Stimulated activated CD4-positive, alpha-beta T cell treated with anti-CD3 and anti-CD28 coated beads, TNF-alpha, amount 100 ng/mL, for 4 hours (primary cell): ENCODE results near the gene TM9SF2.
"Not testable (repeated sequence)": the region's sequence is repeated elsewhere in the genome, so short reads cannot be mapped to it uniquely, and the experiment has no call there.

Experiments
- DNase-seq, 3 experiments: peaks; one replicate each; pipeline ENCODE4 v3.0.0-alpha.2; 2020; ENCODE audit warnings: low read depth in 3 of 3

TM9SF2 gene

GRCh38 chr13:99536023-99536422 is 34.8 kb downstream of the TM9SF2 start:
- DNase-seq = no peak

DNA sequence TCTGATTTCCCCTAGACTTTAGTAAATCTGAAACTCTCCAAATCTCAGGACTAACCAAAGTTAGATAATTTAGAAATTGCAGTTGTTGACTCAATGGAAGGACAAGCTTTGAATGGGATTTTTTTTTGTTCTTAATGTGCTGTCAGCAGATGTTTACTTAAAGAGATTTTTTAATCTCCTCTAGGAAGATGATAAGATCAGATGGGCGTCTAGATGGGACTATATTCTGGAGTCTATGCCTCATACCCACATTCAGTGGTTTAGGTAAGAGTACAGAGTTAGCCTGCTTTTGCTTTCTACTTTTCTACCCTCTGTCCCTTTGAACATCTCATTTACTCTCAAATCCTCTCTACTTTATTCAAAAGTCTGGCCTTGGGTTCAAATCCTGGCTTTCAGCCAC is 39.3 kb downstream of the TM9SF2 start:
- no peak for DNase-seq

GRCh38 chr13:99542788-99543406 is 41.6 kb downstream of the TM9SF2 start:
- no peak for DNase-seq

DNA sequence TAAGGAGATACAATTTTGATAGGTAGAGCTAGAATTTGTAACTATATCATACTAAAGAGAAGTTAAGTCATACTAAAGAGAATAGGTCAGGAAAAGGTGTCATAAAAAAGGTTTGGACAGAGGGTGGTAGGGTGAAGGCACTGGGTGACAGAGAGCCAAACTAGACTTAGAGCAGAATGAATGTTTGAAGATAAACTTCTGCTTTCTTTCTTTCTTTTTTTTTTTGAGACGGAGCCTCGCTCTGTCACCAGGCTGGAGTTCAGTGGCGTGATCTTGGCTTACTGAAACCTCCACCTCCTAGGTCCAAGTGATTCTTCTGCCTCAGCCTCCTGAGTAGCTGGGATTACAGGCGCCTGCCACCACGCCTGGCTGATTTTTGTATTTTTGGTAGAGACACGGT is 44.1 kb downstream of the TM9SF2 start:
- no peak for DNase-seq

DNA sequence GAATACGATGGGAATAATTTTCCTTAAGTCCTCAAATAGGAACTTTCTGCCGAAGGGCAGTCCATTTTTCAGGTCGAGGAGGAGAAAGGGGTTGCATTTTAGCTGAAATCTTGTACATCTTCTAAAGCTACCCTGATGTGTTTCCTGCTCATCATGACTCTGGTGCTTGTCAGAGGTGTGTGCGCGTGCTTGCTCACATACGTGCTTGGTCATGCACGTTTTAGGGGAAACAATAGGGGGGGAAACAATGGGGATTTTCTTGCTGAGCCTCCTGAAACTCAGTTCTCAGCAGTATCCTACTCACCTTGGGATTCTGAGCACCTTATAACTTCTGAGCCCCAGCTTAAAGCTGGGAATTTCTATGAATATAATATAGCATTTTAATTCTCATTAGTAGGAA is 44.7 kb downstream of the TM9SF2 start:
- no peak for DNase-seq

DNA sequence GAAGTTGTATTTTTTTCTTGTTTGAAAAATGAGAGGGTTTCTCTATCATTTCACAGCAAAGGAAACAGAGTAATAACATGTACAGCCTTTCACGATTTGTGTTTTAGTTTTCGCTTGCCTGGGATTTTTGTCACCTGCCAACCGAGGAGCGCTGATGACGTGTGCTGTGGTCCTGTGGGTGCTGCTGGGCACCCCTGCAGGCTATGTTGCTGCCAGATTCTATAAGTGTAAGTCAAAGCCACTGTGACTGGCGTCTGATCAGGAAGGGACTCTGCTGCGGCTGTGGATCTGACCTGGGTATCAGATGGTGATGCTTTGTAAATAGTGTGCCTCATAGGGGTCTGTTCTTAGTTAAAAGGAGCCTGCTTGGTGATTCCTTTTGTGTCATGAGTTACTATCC is 45.6 kb downstream of the TM9SF2 start:
- no peak for DNase-seq

DNA sequence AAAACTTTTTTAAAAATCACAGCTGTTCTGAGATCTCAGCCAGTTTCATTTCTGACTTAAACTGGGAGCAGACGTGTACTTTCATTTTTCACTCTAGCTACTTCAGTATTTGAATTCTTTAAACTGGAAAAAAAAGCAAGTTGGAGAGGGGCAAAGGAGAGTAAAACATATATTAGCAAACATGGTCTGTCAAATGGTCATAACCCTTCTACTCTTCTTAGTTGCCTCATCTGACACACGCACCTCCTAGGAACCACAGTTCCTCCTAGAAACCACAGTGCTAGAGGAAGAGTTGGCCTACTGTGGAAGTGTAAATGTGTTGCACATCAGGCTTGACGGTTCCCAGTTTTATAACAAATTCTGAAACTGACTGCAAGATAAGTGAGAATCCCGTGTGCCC is 47.2 kb downstream of the TM9SF2 start:
- no peak for DNase-seq

- DNase-seq = no peak
Observed at GRCh38 chr13:99553033-99553432, 51.8 kb downstream of the TM9SF2 start.

DNA sequence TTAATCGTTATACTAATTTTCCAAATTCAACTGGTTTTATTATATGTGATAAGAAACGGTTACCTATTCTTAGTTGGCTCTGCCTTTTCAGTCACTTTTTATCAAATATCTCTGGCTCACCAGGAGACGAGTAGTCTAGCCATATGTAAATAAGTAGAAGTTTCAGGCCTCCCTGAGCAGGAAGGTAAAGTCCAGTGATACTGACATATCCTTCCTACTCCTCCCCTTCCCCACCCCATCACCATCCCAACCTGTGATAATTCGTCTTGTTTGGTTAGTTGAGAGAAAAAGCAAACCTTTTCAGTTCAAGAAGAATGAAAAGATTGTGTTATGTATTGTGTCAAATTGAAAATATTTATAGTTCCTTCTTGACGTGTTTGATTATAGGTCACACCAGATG is 53.9 kb downstream of the TM9SF2 start:
- DNase-seq = no peak

GRCh38 chr13:99556867-99557443 is 55.7 kb downstream of the TM9SF2 start:
- no peak for DNase-seq

DNA sequence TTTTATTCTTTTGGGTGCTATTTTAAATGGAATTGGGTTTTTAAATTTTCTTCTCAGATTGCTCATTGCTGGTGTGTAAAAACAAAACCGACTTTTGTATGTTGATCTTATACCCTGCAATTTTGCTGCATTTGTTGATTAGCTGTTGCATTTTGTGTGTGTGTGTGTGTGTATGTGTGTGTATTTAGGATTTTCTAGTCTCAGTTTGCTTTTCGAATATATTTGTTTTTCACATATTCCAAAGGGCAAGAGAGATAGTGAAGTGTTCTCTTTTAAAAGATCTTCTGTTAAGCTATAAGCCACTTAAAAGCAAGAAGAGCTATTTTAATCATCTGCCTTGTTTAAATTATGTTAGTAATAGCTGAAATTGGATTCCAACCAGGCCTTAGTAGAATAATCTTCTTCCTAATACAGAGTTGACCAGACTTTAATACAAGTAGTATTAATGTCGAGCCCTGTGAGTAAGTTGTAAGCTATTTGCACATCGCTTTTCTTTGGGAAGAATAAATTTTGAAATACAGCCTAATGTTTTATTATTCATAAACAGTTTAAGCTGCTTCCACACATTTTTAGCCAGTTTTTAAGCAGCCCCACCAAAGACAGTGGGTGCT is 57.4 kb downstream of the TM9SF2 start:
- no peak for DNase-seq

- no peak for DNase-seq
Observed at GRCh38 chr13:99559560-99559959, 58.3 kb downstream of the TM9SF2 start.

DNA sequence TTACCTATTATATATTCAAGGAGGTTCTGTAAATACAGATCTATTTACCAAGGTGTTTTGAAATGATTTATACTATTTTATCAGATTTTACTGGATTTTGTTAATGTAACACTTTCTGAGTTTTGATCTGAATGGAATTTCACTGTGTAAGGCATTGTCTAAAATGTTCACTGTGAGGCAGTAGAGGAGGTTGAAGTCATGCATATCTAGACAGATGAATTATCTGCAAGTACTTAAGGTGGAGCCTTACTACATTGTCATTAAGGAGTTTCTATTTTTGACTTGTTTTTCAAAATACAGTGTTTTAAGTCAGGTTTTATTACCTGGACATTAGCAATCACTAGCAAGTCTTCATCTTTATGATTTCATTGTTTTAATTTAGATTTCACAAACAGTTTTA is 62.1 kb downstream of the TM9SF2 start:
- no peak for DNase-seq

GRCh38 chr13:99564386-99564785 is 63.1 kb downstream of the TM9SF2 start:
- DNase-seq = no peak

- DNase-seq = no peak
Observed at GRCh38 chr13:99565478-99566124, 64.3 kb downstream of the TM9SF2 start.

DNA sequence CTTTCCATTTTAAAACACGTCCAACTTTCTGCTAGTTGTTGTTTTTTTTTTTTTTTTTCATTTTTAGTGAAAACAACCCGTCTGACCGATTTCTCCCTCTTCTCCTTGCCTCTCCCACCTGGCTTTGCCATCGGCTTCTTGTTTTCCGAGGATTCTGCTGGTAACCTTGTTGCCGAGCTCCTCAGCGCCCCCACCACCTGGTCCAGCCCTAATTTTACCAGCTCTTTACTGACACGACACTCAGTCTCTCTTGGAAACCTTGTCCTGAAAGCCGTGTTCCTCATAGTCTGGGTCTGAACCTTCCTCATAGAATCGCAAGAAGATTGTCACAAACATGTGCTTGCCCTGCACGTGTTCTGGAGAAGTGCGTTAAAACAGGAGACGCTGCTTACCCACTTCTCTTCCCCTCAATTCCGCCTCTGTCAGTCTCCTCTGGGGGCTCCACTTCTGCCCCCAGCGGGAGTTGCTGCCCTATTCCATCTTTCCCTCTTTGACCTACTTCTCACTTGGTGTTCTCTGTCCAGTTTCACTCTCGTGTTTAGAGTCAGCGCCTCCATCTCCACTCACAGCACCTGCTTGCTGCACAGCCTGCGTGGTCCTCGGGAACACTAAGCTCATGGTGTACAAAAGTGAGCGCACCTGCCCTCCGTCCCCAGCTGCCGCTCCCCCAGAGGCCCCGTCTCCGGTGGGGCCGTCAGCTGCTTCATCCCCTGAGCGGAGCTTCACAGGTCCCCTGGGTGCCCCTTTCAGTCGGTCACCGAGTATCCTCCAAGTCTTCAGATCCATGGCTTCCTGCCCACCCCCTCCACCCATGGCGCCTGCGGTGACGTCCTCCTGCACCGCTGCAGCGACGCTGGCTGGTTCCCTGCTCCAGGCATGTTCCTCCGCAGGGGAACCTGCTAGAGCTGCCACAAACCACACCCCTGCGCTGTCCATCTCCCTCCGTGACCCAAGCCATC is 65.1 kb downstream of the TM9SF2 start:
- no peak for DNase-seq

GRCh38 chr13:99568901-99569300 is 67.6 kb downstream of the TM9SF2 start:
- DNase-seq = not testable (repeated sequence)

DNA sequence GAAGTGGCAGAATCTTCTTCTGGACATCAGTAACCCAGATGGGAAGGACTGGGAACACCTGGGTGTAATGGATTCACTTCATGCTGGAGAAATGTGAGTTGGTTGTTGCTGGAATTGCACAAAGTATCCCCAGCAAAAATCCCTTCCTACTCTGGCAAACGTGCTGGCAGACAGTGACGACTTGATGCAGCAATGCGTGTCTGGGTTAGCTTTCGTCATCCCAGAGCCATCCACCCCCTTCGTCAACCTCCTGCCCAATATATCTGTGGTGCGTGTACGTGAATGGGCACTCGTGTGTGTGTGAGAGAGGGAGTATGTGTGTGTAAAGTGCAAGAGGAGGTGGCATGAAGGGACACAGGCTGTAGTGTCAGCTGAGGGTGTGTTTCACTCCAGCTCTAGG is 70.9 kb downstream of the TM9SF2 start:
- no peak for DNase-seq

DNA sequence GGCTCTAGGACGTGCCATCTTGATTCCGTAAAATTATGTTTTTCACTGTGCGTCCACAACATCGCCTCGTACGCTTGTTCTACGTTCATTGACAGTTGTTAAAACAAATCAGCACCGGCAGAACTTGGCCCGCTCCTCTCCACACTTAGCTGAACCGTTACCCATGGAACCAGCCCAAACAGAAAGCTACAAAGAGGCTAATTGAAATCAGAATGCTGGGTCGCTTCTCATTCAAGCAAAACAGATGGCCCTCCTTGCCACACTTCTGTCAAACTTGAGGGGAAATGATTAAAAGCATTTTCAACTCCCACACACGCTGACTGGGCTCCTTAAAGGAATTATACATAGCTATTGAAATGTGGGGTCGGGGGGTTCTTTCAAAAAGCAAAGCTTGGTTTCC is 71.6 kb downstream of the TM9SF2 start:
- no peak for DNase-seq

- DNase-seq = no peak
Observed at GRCh38 chr13:99575376-99576120, 74.3 kb downstream of the TM9SF2 start.
